Measurements from ENCODE around the gene ARNT2. TPM values are rescaled to one million over a fixed set of nuclear protein-coding genes. Genes with fewer than 3 reads are reported as not detected.

Gene ARNT2
- total and polyA plus RNA-seq, 4 donors: 2.0 to 12.2 (median 5.5) TPM

GRCh38 chr15:80418892-80419537 is 14.8 kb downstream of the ARNT2 start:
- H3K4me3 ChIP-seq: no peak overlapping the region
- H3K27me3 ChIP-seq (ENCODE audit: control insufficient read depth in 3 of 3, insufficient read depth in 3 of 3, low read length in 2 of 3): no peaks in the 10 kb centered on the region
- H3K9ac ChIP-seq (ENCODE audit: insufficient read depth in 1 of 2, low read length in 2 of 2): no peak overlapping the region
- peak; percentile 28 for TF ChIP-seq CTCF (IDR thresholded peaks at IDR 0.05; ENCODE audit: control extremely low read depth, extremely low read depth)
- DNase-seq (peak in 1 of 3 donors; percentile 33), ATAC-seq (ENCODE audit: insufficient read depth, low FRiP score) (peak; percentile 19)
- no peaks in the 10 kb centered on the region for H3K36me3 ChIP-seq (ENCODE audit: control insufficient read depth in 4 of 4, insufficient read depth in 4 of 4, low read length in 4 of 4)
- peaks cover 0 to 6% (median 3%) of the 10 kb centered on the region in 5 donors for H3K4me1 ChIP-seq (ENCODE audit: control insufficient read depth in 5 of 5, insufficient read depth in 5 of 5, low read length in 5 of 5)
- H3K27ac ChIP-seq (ENCODE audit: low read depth in 1 of 2, low read length in 1 of 2): no peak overlapping the region
- no peaks in the 10 kb centered on the region for H3K9me3 ChIP-seq (ENCODE audit: control insufficient read depth in 4 of 4, insufficient read depth in 3 of 4, low read length in 3 of 4)
- WGBS, 2 donors: 57% methylated on average over 10 of the region's 10 CpGs

DNA sequence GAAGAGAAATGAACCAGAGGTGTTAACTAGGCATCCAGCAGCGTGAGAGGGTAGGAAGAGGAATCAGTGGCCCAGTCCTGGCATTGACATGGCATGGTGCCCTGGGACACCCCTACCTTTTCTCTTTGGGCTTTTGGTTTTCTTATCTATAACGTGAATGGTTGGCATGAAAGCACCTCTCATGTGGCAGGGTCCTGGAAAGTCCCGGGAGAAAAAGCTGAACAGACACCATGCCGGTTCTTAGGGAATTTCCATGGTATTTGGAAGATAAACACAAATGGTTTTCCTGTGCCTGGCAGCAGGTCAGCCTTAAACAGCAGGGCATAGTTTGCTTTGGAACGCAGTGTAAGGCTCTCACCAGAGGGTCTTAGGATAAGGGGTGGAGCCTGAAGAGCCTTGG is 15.4 kb downstream of the ARNT2 start:
- Histone ChIP-seq H3K9ac (ENCODE audit: insufficient read depth in 1 of 2, low read length in 2 of 2) (no peak overlapping the region), H3K9me3 (ENCODE audit: control insufficient read depth in 4 of 4, insufficient read depth in 3 of 4, low read length in 3 of 4) (no peaks in the 10 kb centered on the region), H3K27ac (ENCODE audit: low read depth in 1 of 2, low read length in 1 of 2) (no peak overlapping the region), H3K4me1 (ENCODE audit: control insufficient read depth in 5 of 5, insufficient read depth in 5 of 5, low read length in 5 of 5) (peaks cover 0 to 3% (median 3%) of the 10 kb centered on the region in 5 donors), H3K4me3 (no peak overlapping the region), H3K36me3 (ENCODE audit: control insufficient read depth in 4 of 4, insufficient read depth in 4 of 4, low read length in 4 of 4) (no peaks in the 10 kb centered on the region), H3K27me3 (ENCODE audit: control insufficient read depth in 3 of 3, insufficient read depth in 3 of 3, low read length in 2 of 3) (no peaks in the 10 kb centered on the region)
- ATAC-seq (ENCODE audit: insufficient read depth, low FRiP score) (no peak), DNase-seq (no peak)
- no peak for TF ChIP-seq CTCF (IDR thresholded peaks at IDR 0.05; ENCODE audit: control extremely low read depth, extremely low read depth)
- WGBS, 2 donors: 40 to 63% methylated on average over 5 of the region's 5 CpGs

DNA sequence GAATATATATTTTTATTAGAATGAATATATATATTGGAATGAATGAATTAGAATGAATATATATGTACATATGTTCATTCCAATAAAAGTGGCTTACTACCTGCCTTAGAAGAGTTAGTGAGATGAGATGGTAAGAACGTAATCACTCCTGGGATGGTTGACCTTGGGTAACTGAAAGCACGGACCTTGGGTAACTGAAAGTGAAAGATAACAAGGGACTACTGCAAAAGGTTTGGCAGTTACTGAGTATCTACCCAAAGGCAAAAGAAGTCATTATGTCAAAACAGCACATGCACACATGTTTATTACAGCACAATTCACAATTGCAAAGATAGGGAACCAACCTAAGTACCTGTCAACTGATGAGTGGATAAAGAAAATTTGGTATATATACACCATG is 16.5 kb downstream of the ARNT2 start:
- ATAC-seq (ENCODE audit: insufficient read depth, low FRiP score) (no peak), DNase-seq (no peak)
- H3K9me3 ChIP-seq (ENCODE audit: control insufficient read depth in 4 of 4, insufficient read depth in 3 of 4, low read length in 3 of 4): no peaks in the 10 kb centered on the region
- no peaks in the 10 kb centered on the region for H3K27me3 ChIP-seq (ENCODE audit: control insufficient read depth in 3 of 3, insufficient read depth in 3 of 3, low read length in 2 of 3)
- H3K36me3 ChIP-seq (ENCODE audit: control insufficient read depth in 4 of 4, insufficient read depth in 4 of 4, low read length in 4 of 4): no peaks in the 10 kb centered on the region
- H3K4me1 ChIP-seq (ENCODE audit: control insufficient read depth in 5 of 5, insufficient read depth in 5 of 5, low read length in 5 of 5): peaks cover 0 to 3% (median 3%) of the 10 kb centered on the region in 5 donors
- 31 to 32% methylated on average over 2 of the region's 2 CpGs for WGBS, 2 donors
- H3K27ac ChIP-seq (ENCODE audit: low read depth in 1 of 2, low read length in 1 of 2): no peak overlapping the region
- H3K4me3 ChIP-seq: no peak overlapping the region
- no peak overlapping the region for H3K9ac ChIP-seq (ENCODE audit: insufficient read depth in 1 of 2, low read length in 2 of 2)
- TF ChIP-seq CTCF (IDR thresholded peaks at IDR 0.05; ENCODE audit: control extremely low read depth, extremely low read depth): no peak

- ATAC-seq (ENCODE audit: insufficient read depth, low FRiP score): no peak
- Histone ChIP-seq H3K27me3 (ENCODE audit: control insufficient read depth in 3 of 3, insufficient read depth in 3 of 3, low read length in 2 of 3) (no peaks in the 10 kb centered on the region), H3K9me3 (ENCODE audit: control insufficient read depth in 4 of 4, insufficient read depth in 3 of 4, low read length in 3 of 4) (no peaks in the 10 kb centered on the region), H3K36me3 (ENCODE audit: control insufficient read depth in 4 of 4, insufficient read depth in 4 of 4, low read length in 4 of 4) (no peaks in the 10 kb centered on the region), H3K4me3 (no peak overlapping the region), H3K4me1 (ENCODE audit: control insufficient read depth in 5 of 5, insufficient read depth in 5 of 5, low read length in 5 of 5) (peaks cover 0 to 3% (median 0%) of the 10 kb centered on the region in 5 donors), H3K27ac (ENCODE audit: low read depth in 1 of 2, low read length in 1 of 2) (no peak overlapping the region), H3K9ac (ENCODE audit: insufficient read depth in 1 of 2, low read length in 2 of 2) (no peak overlapping the region)
- TF ChIP-seq CTCF (IDR thresholded peaks at IDR 0.05; ENCODE audit: control extremely low read depth, extremely low read depth): no peak
- WGBS, 2 donors: 90 to 98% methylated on average over 4 of the region's 4 CpGs
- no peak for DNase-seq
Measured at GRCh38 chr15:80423215-80423614, 19.0 kb downstream of the ARNT2 start.
